Kidney (tissue), 14 donors: Measurements from ENCODE around the gene PRG2. TPM values are rescaled to one million over a fixed set of nuclear protein-coding genes. Genes with fewer than 3 reads are reported as not detected.

Experiments
- DNase-seq, 5 donors: peaks; one replicate each; pipeline ENCODE4 v3.0.0-alpha.2; 2013 to 2020
- FAIRE-seq: peaks from 2 replicates; lab custom pipeline; 2012; peaks lifted over from hg19 to GRCh38; lab: Jason Lieb, UNC
- H3K27ac ChIP-seq, 2 donors: one replicate each; pipeline ENCODE4 v1.7.0; 2013; ENCODE audit warnings: low read depth in 2 of 2, low read length in 2 of 2, inconsistent platforms in 1 of 2
- H3K27me3 ChIP-seq: one replicate; pipeline ENCODE4 v1.7.1; 2013; ENCODE audit warnings: low read length, inconsistent platforms; ENCODE audit not compliant: control insufficient read depth, insufficient read depth
- H3K36me3 ChIP-seq, 3 donors: one replicate each; pipeline versions ENCODE4 v1.7.0 to v1.7.1; 2013; ENCODE audit warnings: low read length in 3 of 3, control low read depth in 1 of 3, inconsistent platforms in 1 of 3; ENCODE audit not compliant: insufficient read depth in 3 of 3, control insufficient read depth in 2 of 3
- H3K4me1 ChIP-seq, 3 donors: one replicate each; pipeline versions ENCODE4 v1.7.0 to v1.7.1; 2013; ENCODE audit warnings: low read length in 3 of 3, inconsistent platforms in 1 of 3, low read depth in 1 of 3; ENCODE audit not compliant: control insufficient read depth in 2 of 3, insufficient read depth in 2 of 3
- H3K4me3 ChIP-seq, 3 donors: one replicate each; pipeline versions ENCODE4 v1.7.0 to v1.8.1; 2013; ENCODE audit warnings: low read length in 3 of 3, control low read depth in 1 of 3, inconsistent platforms in 1 of 3
- H3K9ac ChIP-seq, 3 donors: one replicate each; pipeline versions ENCODE4 v1.7.0 to v1.7.1; 2013; ENCODE audit warnings: low read length in 3 of 3, control low read depth in 1 of 3, inconsistent platforms in 1 of 3
- H3K9me3 ChIP-seq, 3 donors: one replicate each; pipeline versions ENCODE4 v1.7.0 to v1.7.1; 2013; ENCODE audit warnings: low read length in 3 of 3, control low read depth in 1 of 3, inconsistent platforms in 1 of 3; ENCODE audit not compliant: control insufficient read depth in 2 of 3, insufficient read depth in 1 of 3
- intact Hi-C: fragments of 100-400 bp; cut with DNase I; formaldehyde crosslinking; loops from one replicate; pipeline ENCODE4 v1.11.1; 2022
- polyA plus RNA-seq: library from polyadenylated mRNA; stranded (reverse); fragments of 350-450 nt; fragmentation: Illumina TruSeq; extraction: RNeasy Lipid Tissue Mini Kit (QIAGEN cat#74804); gene quantifications from one replicate; pipeline ENCODE4 v1.2.3, GENCODE V29; 2014; ENCODE audit warnings: low read depth, low replicate concordance; ENCODE audit not compliant: insufficient read depth
- total RNA-seq: library from RNA; stranded (reverse); fragmentation: NEBNext Ultra II Directional; extraction: Animal tissue kit (Norgen Biotek cat#: 25700); gene quantifications from one replicate; pipeline ENCODE4 v1.2.1, GENCODE V29; 2021
- TF ChIP-seq, protein P1 (sequence below): IDR thresholded peaks from 3 replicates; pipeline ENCODE4 v1.5.1; 2012; ENCODE audit warnings: mild to moderate bottlenecking, moderate library complexity, borderline replicate concordance; ENCODE audit not compliant: insufficient read depth; ENCODE audit errors: extremely low read depth
- donor health status: control.
- donor health status: control.
- donor health status: control.
- donor health status: control.
- donor health status: control.
- donor health status: DM: yes; HTN: yes; CAD: no.
- donor health status: Normal renal cell carcinoma (clear cell type).

PRG2 gene
- total and polyA plus RNA-seq, 2 donors from 2014 or later: 0.22 TPM; not detected in 1

DNA sequence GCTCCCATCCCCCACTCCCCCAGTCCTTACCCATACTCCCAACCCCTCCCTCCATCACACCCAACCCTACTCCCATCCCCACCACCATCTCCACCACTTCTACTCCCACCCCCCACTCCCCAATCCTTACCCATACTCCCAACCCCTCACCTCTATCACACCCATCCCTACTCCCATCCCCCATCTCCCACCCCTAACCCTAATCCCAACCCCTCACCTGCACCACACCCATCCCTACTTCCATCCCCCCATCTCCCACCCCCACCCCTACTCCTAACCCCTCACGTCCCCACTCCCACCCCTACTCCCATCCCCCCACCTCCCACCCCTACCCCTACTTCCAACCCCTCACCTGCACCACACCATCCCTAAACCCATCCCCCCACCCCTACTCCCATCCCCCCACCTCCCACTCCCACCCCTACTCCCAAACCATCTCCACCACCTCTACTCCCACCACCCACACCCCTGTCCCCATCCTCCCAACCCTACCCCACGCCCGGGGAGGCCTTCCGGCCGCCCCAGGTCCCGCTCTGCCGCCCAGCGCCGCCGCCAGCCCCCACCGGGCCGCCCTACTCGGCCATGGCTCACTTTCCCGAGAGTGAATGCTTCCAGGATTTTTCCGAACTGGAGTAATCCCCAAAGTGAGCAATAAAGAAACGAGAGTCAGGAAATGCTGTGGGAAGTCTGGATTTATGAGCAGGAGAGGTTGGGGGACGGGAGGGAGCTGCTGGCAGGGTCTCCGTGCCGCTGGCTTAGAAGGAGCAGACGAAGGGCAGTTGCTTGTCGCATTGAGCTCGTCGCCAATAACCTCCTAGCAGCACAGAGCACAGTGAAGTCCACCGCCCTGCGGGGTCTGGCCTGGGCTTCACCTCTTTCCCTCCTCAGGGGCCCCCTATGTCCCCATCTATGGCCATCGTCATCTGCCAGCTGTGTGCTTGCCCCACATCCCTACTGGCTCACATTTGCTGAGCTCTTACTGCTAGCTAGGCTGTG is 14.1 kb downstream of the PRG2 start:
- no peak for DNase-seq
- Histone ChIP-seq H3K4me1 (no peaks in the 10 kb centered on the region), H3K4me3 (no peak overlapping the region), H3K27me3 (no peaks in the 10 kb centered on the region), H3K9me3 (no peaks in the 10 kb centered on the region), H3K36me3 (no peaks in the 10 kb centered on the region), H3K9ac (no peak overlapping the region), H3K27ac (no peak overlapping the region)
- TF ChIP-seq, protein P1, sequence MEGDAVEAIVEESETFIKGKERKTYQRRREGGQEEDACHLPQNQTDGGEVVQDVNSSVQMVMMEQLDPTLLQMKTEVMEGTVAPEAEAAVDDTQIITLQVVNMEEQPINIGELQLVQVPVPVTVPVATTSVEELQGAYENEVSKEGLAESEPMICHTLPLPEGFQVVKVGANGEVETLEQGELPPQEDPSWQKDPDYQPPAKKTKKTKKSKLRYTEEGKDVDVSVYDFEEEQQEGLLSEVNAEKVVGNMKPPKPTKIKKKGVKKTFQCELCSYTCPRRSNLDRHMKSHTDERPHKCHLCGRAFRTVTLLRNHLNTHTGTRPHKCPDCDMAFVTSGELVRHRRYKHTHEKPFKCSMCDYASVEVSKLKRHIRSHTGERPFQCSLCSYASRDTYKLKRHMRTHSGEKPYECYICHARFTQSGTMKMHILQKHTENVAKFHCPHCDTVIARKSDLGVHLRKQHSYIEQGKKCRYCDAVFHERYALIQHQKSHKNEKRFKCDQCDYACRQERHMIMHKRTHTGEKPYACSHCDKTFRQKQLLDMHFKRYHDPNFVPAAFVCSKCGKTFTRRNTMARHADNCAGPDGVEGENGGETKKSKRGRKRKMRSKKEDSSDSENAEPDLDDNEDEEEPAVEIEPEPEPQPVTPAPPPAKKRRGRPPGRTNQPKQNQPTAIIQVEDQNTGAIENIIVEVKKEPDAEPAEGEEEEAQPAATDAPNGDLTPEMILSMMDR: no peak
- no peak for FAIRE-seq
- intact Hi-C loops: no loop called here

DNA sequence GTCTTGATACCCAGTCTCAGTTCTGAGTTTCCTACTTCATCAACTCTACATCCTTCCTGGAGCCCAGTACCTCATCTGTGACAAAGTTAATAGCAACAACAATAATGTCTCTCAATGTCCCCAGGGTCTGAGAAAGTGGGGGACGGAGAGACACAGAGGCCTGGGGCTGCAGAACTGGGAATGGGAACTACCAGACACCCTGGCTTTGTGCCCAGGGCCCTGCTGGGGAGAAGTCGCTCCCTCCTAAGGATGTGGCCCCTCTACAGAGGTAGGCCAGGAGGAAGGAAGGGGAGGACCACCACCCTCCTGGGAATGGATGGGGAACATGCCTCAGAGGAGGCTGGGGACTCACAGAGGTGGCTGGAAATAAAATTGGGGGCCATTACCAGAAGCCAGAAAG is 15.0 kb downstream of the PRG2 start:
- Histone ChIP-seq H3K27ac (no peak overlapping the region), H3K9ac (no peak overlapping the region), H3K9me3 (no peaks in the 10 kb centered on the region), H3K36me3 (no peaks in the 10 kb centered on the region), H3K4me1 (no peaks in the 10 kb centered on the region), H3K4me3 (no peak overlapping the region), H3K27me3 (no peaks in the 10 kb centered on the region)
- TF ChIP-seq, protein P1: no peak
- FAIRE-seq (no peak), DNase-seq (no peak)
- intact Hi-C loops: no loop called here

DNA sequence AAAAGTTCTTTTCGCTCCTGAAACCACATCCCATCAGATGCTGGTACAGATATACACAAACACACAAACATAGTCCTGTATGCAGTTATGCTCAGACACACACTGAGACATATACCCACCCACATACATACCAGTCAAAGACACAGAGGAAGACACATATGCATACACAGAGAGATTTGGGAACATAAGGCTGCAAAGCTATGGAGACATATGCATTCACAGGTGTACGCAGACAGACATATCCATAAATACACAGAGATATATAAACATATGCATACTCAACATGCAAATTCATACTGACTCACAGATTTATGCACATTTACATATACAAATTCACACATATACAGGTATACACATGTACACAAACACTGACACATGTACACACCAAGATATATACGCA is 15.5 kb downstream of the PRG2 start:
- FAIRE-seq: no peak
- Histone ChIP-seq H3K9me3 (no peaks in the 10 kb centered on the region), H3K36me3 (no peaks in the 10 kb centered on the region), H3K27ac (no peak overlapping the region), H3K4me1 (no peaks in the 10 kb centered on the region), H3K4me3 (no peak overlapping the region), H3K9ac (no peak overlapping the region), H3K27me3 (no peaks in the 10 kb centered on the region)
- TF ChIP-seq, protein P1: no peak
- intact Hi-C loops: no loop called here
- no peak for DNase-seq
